Adipocyte (in vitro differentiated cells): ENCODE results near the gene NAA11.

Experiments used
- DNase-seq: peaks from one replicate; pipeline ENCODE4 v3.0.0-alpha.2; 2015; ENCODE audit warnings: low read depth
- H3K27me3 ChIP-seq: replicated peaks from 2 replicates; pipeline ENCODE4 v1.7.0; 2013; ENCODE audit warnings: mild to moderate bottlenecking, low read length, moderate library complexity; ENCODE audit not compliant: control insufficient read depth, insufficient read depth
- H3K36me3 ChIP-seq: 2 replicates; pipeline ENCODE4 v1.7.0; 2013; ENCODE audit warnings: low read length, mild to moderate bottlenecking, moderate library complexity; ENCODE audit not compliant: control insufficient read depth, insufficient read depth, severe bottlenecking
- H3K4me1 ChIP-seq: 2 replicates; pipeline ENCODE4 v1.7.0; 2013; ENCODE audit warnings: mild to moderate bottlenecking, low read length, moderate library complexity; ENCODE audit not compliant: control insufficient read depth, insufficient read depth
- H3K4me3 ChIP-seq: 2 replicates; pipeline ENCODE4 v1.7.0; 2013; ENCODE audit warnings: mild to moderate bottlenecking, low read length, moderate library complexity
- H3K9ac ChIP-seq: 2 replicates; pipeline ENCODE4 v1.7.0; 2013; ENCODE audit warnings: mild to moderate bottlenecking, low read length, moderate library complexity
- H3K9me3 ChIP-seq: 2 replicates; pipeline ENCODE4 v1.7.0; 2013; ENCODE audit warnings: mild to moderate bottlenecking, low read length, moderate library complexity; ENCODE audit not compliant: control insufficient read depth

The NAA11 gene

DNA sequence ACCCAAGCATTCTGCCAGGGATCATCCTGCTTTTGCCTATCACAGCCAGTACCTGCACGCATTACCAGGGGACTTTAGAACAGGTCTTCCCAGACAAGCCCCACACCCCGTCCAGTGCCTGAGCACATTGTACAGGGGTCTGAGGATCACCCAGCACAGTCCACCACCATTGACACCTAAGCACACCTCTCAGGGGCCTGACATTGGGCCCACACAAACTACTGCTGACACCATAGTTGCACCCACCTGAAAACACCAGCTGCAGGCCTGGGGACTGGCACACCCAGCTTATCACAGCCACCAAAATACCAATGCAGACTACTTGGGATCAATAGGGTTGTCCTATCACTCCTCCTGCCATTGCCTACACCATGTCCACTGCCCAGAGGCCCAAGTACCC is 14.7 kb upstream of the NAA11 start:
- Histone ChIP-seq H3K36me3 (no peaks in the 10 kb centered on the region), H3K4me3 (no peak overlapping the region), H3K9ac (no peak overlapping the region), H3K4me1 (no peaks in the 10 kb centered on the region), H3K9me3 (peaks cover 22% of the 10 kb centered on the region), H3K27me3 (no peaks in the 10 kb centered on the region)
- DNase-seq = no peak

DNA sequence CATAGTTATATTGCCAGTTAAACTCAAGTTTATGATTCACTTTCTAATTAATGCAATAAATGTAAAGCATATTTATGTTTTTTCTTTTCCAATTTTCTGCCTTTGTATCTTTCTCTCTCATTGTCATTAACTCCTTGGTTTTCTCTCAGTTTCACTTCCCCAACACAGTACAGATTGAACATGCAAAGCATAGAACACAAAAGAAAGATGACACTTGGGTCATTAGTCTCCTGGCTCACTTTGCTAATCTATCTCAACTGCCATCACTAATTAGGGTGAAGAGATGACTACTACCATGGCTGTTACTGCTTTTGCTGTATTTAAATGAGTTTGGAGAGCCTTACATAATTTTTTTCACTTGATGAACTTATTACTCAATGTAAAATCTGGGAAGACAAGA is 12.3 kb upstream of the NAA11 start:
- no peak overlapping the region for H3K4me3 ChIP-seq
- H3K4me1 ChIP-seq = no peaks in the 10 kb centered on the region
- no peaks in the 10 kb centered on the region for H3K36me3 ChIP-seq
- DNase-seq = no peak
- no peaks in the 10 kb centered on the region for H3K27me3 ChIP-seq
- no peak overlapping the region for H3K9ac ChIP-seq
- peaks cover 13% of the 10 kb centered on the region for H3K9me3 ChIP-seq

DNA sequence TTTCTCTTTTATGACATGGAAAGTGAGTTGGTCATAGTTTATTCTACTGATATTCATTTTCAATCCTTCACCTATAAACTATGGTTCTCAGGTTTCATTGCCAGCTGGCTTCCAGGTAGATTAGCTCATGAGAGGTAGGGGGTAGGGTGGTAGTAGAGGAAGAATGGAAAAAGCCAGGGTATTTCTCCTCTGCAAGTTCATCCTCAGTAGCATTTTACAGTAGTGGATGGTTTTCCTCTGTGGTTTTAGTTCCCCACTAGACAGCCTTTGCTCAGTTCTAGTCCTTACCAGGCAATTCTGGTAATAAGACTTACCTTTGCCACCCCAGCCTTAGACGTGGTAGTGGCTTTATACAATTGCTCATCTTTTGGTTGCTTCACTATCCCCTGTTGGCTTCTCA is 8.9 kb upstream of the NAA11 start:
- H3K36me3 ChIP-seq = no peaks in the 10 kb centered on the region
- no peaks in the 10 kb centered on the region for H3K9me3 ChIP-seq
- no peaks in the 10 kb centered on the region for H3K27me3 ChIP-seq
- DNase-seq = no peak
- no peaks in the 10 kb centered on the region for H3K4me1 ChIP-seq
- H3K4me3 ChIP-seq = no peak overlapping the region
- no peak overlapping the region for H3K9ac ChIP-seq

DNA sequence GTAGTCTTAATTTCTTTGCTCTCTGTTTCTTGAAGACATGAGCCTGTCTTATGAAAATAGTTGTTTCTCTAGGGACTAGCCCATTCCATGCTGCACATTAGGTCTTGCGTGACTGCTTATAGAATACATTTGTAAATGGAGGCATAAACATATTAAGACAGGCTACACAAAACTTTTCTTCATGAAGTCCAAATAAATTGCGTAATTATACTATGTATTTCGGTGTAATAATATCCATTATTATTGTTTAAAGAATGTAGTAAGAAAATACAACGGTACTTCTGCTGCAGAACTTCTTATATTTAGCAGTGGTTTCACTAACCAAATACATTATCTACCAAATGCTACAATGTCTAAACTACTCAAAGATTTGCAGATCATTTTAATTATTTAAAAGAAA is 8.5 kb upstream of the NAA11 start:
- no peaks in the 10 kb centered on the region for H3K27me3 ChIP-seq
- H3K36me3 ChIP-seq = no peaks in the 10 kb centered on the region
- H3K9me3 ChIP-seq = no peaks in the 10 kb centered on the region
- DNase-seq = no peak
- no peak overlapping the region for H3K9ac ChIP-seq
- H3K4me3 ChIP-seq = no peak overlapping the region
- H3K4me1 ChIP-seq = no peaks in the 10 kb centered on the region

DNA sequence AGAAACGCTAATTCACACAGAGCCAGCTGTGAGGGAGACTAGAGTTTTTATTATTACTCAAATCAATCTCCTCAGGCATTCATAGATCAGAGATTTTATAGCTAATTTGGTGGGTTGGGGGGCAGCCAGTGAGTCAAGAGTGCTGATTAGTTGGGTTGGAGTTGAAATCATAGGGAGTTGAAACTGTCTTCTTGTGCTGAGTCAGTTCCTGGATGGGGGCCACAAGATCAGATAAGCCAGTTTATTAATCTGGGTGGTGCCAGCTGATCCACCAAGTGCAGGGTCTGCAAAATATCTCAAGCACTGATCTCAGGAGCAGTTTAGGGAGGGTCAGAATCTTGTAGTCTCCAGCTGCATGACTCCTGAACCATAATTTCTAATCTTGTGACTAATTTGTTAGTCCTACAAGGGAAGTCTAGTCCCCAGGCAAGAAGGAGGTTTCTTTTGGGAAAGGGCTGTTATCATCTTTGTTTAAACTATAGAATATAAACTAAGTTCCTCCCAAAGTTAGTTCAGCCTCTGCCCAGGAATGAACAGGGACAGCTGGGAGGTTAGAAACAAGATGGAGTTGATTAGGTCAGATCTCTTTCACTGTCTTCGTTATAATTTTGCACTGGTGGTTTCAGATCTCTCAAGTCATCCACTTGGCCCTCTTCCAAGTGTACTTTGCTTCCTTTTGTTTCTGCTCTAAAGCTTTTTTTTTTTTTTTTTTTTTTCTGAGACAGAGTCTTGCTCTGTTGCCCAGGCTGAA is 5.4 kb upstream of the NAA11 start:
- H3K27me3 ChIP-seq = no peaks in the 10 kb centered on the region
- H3K4me1 ChIP-seq = no peaks in the 10 kb centered on the region
- no peaks in the 10 kb centered on the region for H3K36me3 ChIP-seq
- DNase-seq = no peak
- H3K4me3 ChIP-seq = no peak overlapping the region
- no peak overlapping the region for H3K9ac ChIP-seq
- H3K9me3 ChIP-seq = no peaks in the 10 kb centered on the region

DNA sequence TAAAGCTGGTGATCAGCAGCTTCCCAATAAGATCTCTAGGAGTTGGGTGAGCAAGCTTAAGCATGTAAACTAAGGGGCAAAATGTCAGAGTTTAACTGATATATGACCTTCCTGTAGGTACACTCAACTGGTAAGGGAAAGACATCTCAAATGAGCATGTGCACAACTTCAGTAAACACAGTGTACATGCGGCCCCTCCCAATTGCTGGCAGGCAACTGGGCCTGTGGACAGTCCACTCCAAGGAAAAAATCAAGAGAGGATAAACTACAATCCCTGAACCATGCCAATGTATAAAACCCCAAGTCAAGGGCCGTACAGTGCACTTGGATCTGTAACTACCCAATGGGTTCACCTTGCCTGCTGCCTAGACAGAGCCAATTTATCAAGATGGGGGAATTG is 4.9 kb upstream of the NAA11 start:
- H3K9me3 ChIP-seq = no peaks in the 10 kb centered on the region
- DNase-seq = no peak
- no peaks in the 10 kb centered on the region for H3K4me1 ChIP-seq
- H3K27me3 ChIP-seq = no peaks in the 10 kb centered on the region
- H3K9ac ChIP-seq = no peak overlapping the region
- H3K4me3 ChIP-seq = no peak overlapping the region
- H3K36me3 ChIP-seq = no peaks in the 10 kb centered on the region

DNA sequence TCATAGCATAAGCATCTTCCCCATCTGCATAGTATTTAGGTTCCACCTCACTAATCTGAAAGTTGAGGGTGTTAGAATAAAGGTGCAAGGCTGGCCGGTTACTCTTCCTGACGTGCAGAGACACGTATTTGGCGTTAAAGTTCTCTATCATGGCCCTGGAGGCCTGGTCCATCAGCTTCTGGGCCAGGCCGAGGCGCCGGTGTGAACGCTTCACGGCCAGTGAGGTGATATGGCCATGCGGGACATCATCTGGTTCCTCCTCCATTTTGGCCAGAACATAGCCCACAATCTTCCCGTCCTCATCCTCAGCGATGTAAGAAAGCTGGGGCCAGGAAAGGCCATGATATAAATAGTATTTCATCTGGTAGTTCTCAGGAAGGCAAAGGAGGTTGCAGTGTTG is 425 bp downstream of the NAA11 start:
- H3K4me1 ChIP-seq = no peaks in the 10 kb centered on the region
- no peak overlapping the region for H3K9ac ChIP-seq
- DNase-seq = no peak
- no peaks in the 10 kb centered on the region for H3K9me3 ChIP-seq
- H3K27me3 ChIP-seq = no peaks in the 10 kb centered on the region
- no peaks in the 10 kb centered on the region for H3K36me3 ChIP-seq
- no peak overlapping the region for H3K4me3 ChIP-seq

DNA sequence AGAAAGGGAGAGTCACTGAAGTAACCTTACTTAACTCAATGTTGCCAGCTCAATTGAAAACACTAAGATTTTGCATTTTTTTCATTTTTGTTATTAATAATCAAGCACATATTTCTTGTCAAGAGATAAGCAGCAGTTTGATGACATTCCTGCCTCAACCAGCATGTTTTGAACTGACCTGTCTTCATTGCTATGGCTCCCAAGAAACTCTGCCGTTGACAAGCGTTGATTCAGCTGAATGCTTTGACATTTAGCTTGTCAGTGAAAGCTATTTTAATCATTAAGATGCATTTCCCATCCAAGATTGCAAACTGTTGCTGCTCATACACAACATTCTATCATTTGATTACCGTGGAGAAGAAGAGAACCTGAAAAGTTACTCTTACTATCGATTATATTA is 5.9 kb downstream of the NAA11 start:
- no peaks in the 10 kb centered on the region for H3K4me1 ChIP-seq
- H3K9me3 ChIP-seq = no peaks in the 10 kb centered on the region
- no peak overlapping the region for H3K9ac ChIP-seq
- H3K4me3 ChIP-seq = no peak overlapping the region
- H3K27me3 ChIP-seq = no peaks in the 10 kb centered on the region
- H3K36me3 ChIP-seq = no peaks in the 10 kb centered on the region
- no peak for DNase-seq

DNA sequence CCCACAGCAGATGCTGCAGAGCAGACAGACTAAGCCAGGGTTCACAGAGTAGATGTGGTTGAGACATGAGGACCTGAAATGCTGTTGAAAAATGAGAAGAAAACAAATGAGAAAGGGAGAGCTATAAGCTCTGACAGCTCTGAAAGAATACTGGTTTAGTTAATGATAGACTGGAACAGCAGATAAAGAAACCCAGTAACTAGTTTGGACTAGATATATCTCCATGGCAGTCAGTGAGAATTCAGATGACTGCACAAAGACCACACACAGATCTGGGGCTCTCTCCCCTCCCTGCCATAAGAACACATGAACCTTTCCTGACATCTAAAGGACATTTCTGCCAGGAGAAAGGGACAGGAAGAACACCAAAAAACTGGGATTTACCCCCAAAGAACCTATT is 8.2 kb downstream of the NAA11 start:
- H3K9me3 ChIP-seq = no peaks in the 10 kb centered on the region
- DNase-seq = no peak
- H3K27me3 ChIP-seq = no peaks in the 10 kb centered on the region
- no peak overlapping the region for H3K9ac ChIP-seq
- no peaks in the 10 kb centered on the region for H3K36me3 ChIP-seq
- H3K4me3 ChIP-seq = no peak overlapping the region
- no peaks in the 10 kb centered on the region for H3K4me1 ChIP-seq

DNA sequence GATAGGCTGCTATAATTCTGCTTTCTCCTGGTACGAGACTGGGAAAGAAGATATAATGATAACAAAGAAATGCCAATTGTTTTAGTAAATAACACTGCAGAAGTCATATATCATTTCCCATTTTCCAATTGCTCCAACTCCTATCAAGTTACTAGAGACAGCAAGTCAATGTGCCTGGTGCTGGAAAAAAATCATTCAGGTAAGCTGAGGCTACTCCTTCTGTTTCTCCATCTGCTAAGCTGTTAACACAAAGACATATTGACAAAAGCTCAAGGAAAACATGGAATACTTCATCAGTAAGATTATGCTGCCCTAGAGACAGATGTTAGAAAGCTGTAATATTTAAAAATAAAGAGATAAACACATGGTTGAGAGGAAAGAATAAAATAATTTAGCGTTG is 10.0 kb downstream of the NAA11 start:
- no peak overlapping the region for H3K4me3 ChIP-seq
- no peaks in the 10 kb centered on the region for H3K27me3 ChIP-seq
- no peak for DNase-seq
- H3K4me1 ChIP-seq = no peaks in the 10 kb centered on the region
- H3K9ac ChIP-seq = no peak overlapping the region
- H3K9me3 ChIP-seq = no peaks in the 10 kb centered on the region
- H3K36me3 ChIP-seq = no peaks in the 10 kb centered on the region

DNA sequence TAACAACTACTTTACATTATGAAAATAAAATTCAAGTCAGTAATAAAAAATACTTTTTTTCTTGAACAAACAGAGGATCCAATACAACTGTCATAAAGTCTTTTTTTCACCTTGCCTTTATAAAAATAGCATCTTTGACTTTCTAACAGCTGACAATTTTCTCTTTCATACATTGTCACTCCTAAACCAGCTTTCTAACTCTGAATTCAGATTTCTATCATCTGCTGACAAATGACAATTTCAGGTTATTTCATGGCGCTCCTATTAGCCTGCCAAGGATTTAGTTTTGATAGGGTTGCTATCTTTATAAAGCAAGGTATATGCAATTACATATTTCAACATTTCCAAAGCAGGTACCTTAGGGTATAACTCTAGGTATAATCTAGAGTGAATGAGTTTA is 14.6 kb downstream of the NAA11 start:
- DNase-seq = no peak
- Histone ChIP-seq H3K36me3 (no peaks in the 10 kb centered on the region), H3K27me3 (no peaks in the 10 kb centered on the region), H3K9me3 (no peaks in the 10 kb centered on the region), H3K4me3 (no peak overlapping the region), H3K9ac (no peak overlapping the region), H3K4me1 (no peaks in the 10 kb centered on the region)

DNA sequence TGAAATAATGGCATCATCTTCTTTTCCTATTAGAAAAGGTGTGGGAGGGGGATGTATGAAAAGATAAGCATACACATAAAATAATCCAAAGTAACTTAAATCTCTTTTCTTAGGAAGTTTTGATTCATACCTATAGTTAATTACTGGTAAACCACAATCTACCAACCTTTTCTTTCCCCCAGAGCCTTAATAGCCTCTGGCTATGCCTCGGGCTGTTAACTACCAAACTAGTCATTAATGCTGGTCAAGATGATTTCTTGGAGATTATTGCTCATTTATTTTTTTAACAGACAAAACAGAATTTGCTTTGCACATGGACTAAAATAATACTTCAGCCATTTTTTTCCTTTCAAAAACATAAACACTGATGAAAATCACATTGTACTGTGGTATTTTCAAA is 16.9 kb downstream of the NAA11 start:
- Histone ChIP-seq H3K4me1 (no peaks in the 10 kb centered on the region), H3K9ac (no peak overlapping the region), H3K4me3 (no peak overlapping the region), H3K27me3 (no peaks in the 10 kb centered on the region), H3K9me3 (no peaks in the 10 kb centered on the region), H3K36me3 (no peaks in the 10 kb centered on the region)
- no peak for DNase-seq
